ENCODE results near the gene ATP13A4. TPM values are rescaled to one million over a fixed set of nuclear protein-coding genes. Genes with fewer than 3 reads are reported as not detected.

ATP13A4 gene
- total RNA-seq, 1 donor from 2014 or later, result not detected

GRCh38 chr3:193407688-193408087 lies 147.0 kb downstream of the ATP13A4 start:
- TF ChIP-seq, protein P1, sequence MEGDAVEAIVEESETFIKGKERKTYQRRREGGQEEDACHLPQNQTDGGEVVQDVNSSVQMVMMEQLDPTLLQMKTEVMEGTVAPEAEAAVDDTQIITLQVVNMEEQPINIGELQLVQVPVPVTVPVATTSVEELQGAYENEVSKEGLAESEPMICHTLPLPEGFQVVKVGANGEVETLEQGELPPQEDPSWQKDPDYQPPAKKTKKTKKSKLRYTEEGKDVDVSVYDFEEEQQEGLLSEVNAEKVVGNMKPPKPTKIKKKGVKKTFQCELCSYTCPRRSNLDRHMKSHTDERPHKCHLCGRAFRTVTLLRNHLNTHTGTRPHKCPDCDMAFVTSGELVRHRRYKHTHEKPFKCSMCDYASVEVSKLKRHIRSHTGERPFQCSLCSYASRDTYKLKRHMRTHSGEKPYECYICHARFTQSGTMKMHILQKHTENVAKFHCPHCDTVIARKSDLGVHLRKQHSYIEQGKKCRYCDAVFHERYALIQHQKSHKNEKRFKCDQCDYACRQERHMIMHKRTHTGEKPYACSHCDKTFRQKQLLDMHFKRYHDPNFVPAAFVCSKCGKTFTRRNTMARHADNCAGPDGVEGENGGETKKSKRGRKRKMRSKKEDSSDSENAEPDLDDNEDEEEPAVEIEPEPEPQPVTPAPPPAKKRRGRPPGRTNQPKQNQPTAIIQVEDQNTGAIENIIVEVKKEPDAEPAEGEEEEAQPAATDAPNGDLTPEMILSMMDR (IDR thresholded peaks at IDR 0.05), result no peak
- no peak for DNase-seq (ENCODE audit: low spot score in 2 of 2)
- no peaks in the 10 kb centered on the region for H3K9me3 ChIP-seq
- no peaks in the 10 kb centered on the region for H3K4me1 ChIP-seq
- H3K27ac ChIP-seq, result no peak overlapping the region
- no peak overlapping the region for H3K4me3 ChIP-seq
- intact Hi-C loops (cut with DNase I), result no loop called here
- no peaks in the 10 kb centered on the region for H3K36me3 ChIP-seq
- H3K27me3 ChIP-seq, result no peaks in the 10 kb centered on the region

DNA sequence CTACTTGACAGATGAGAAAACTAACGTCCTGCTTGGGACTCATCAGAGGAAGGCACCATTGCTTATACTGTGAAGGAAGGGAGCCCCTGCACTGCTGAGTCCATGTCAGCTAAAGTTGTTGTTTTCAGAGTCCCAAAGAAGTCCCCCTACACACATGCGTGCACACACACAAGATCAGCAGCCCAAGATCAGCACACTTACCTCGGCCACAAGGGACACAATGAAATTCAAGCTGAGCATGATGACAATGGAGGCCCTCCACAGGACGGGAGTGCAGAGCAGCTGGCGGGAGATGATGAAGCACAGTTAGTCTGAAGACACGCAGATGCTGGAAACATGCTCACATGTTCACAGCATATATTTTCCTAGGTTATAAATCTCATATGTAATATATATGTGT lies 147.6 kb downstream of the ATP13A4 start:
- H3K9me3 ChIP-seq, result no peaks in the 10 kb centered on the region
- no peaks in the 10 kb centered on the region for H3K4me1 ChIP-seq
- no peak overlapping the region for H3K4me3 ChIP-seq
- no peaks in the 10 kb centered on the region for H3K36me3 ChIP-seq
- H3K27ac ChIP-seq, result no peak overlapping the region
- H3K27me3 ChIP-seq, result no peaks in the 10 kb centered on the region
- DNase-seq (ENCODE audit: low spot score in 2 of 2), result no peak
- TF ChIP-seq, protein P1 (IDR thresholded peaks at IDR 0.05), result no peak
- intact Hi-C loops (cut with DNase I), result no loop called here

GRCh38 chr3:193403307-193403706 lies 151.4 kb downstream of the ATP13A4 start:
- no peak overlapping the region for H3K27ac ChIP-seq
- H3K4me3 ChIP-seq, result no peak overlapping the region
- TF ChIP-seq, protein P1 (IDR thresholded peaks at IDR 0.05), result no peak
- DNase-seq (ENCODE audit: low spot score in 2 of 2), result no peak
- H3K4me1 ChIP-seq, result no peaks in the 10 kb centered on the region
- no peaks in the 10 kb centered on the region for H3K36me3 ChIP-seq
- intact Hi-C loops (cut with DNase I), result no loop called here
- no peaks in the 10 kb centered on the region for H3K27me3 ChIP-seq
- no peaks in the 10 kb centered on the region for H3K9me3 ChIP-seq

DNA sequence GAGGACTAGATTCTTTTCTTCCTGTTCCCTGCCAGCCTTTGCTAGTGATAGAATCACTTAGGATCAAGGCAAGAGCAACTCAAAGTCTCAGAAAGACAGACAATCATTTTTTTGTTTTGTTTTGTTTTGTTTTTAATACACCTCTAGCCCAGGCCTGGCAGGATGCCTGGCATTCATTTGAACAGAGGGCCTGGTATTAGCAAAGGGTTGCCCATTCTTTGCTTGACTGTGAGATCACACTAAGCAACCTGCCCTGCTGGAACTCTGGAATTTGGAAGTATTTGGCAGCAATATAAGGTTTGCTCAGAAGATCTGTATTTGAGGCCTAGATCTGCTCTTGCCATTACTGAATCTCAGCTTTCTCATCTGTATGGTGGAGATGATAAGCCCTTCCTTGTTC lies 154.4 kb downstream of the ATP13A4 start:
- H3K4me1 ChIP-seq, result no peaks in the 10 kb centered on the region
- no peaks in the 10 kb centered on the region for H3K9me3 ChIP-seq
- H3K4me3 ChIP-seq, result no peak overlapping the region
- H3K27me3 ChIP-seq, result no peaks in the 10 kb centered on the region
- TF ChIP-seq, protein P1 (IDR thresholded peaks at IDR 0.05), result no peak
- DNase-seq (ENCODE audit: low spot score in 2 of 2), result no peak
- no peaks in the 10 kb centered on the region for H3K36me3 ChIP-seq
- intact Hi-C loops (cut with DNase I), result no loop called here
- no peak overlapping the region for H3K27ac ChIP-seq

GRCh38 chr3:193396451-193397244 lies 158.0 kb downstream of the ATP13A4 start:
- H3K4me3 ChIP-seq, result no peak overlapping the region
- H3K4me1 ChIP-seq, result no peaks in the 10 kb centered on the region
- DNase-seq (ENCODE audit: low spot score in 2 of 2), result no peak
- TF ChIP-seq, protein P1 (IDR thresholded peaks at IDR 0.05), result no peak
- H3K36me3 ChIP-seq, result no peaks in the 10 kb centered on the region
- H3K9me3 ChIP-seq, result no peaks in the 10 kb centered on the region
- no peaks in the 10 kb centered on the region for H3K27me3 ChIP-seq
- intact Hi-C loops (cut with DNase I), result no loop called here
- H3K27ac ChIP-seq, result no peak overlapping the region
